Mucosa of rectum (tissue), 2 donors: ENCODE data around the gene OR9A4.

Source experiments
- H3K27ac ChIP-seq, 2 donors: one replicate each; pipeline ENCODE4 v1.7.0; 2013; ENCODE audit warnings: inconsistent platforms in 2 of 2, low read depth in 2 of 2, low read length in 2 of 2
- H3K27me3 ChIP-seq, 2 donors: one replicate each; pipeline ENCODE4 v1.7.0; 2013; ENCODE audit warnings: low read length in 2 of 2; ENCODE audit not compliant: control insufficient read depth in 2 of 2, insufficient read depth in 2 of 2
- H3K36me3 ChIP-seq, 2 donors: one replicate each; pipeline ENCODE4 v1.7.0; 2013; ENCODE audit warnings: low read length in 2 of 2; ENCODE audit not compliant: control insufficient read depth in 2 of 2, insufficient read depth in 2 of 2
- H3K4me1 ChIP-seq, 2 donors: one replicate each; pipeline ENCODE4 v1.7.0; 2013; ENCODE audit warnings: low read length in 2 of 2, mild to moderate bottlenecking in 1 of 2; ENCODE audit not compliant: control insufficient read depth in 2 of 2, insufficient read depth in 2 of 2
- H3K4me3 ChIP-seq, 2 donors: one replicate each; pipeline ENCODE4 v1.7.0; 2013; ENCODE audit warnings: low read length in 2 of 2
- H3K9ac ChIP-seq, 2 donors: one replicate each; pipeline ENCODE4 v1.7.0; 2013; ENCODE audit warnings: low read length in 2 of 2, low read depth in 1 of 2, mild to moderate bottlenecking in 1 of 2
- H3K9me3 ChIP-seq, 2 donors: one replicate each; pipeline ENCODE4 v1.7.0; 2013; ENCODE audit warnings: low read length in 2 of 2; ENCODE audit not compliant: control insufficient read depth in 2 of 2
- donor health status: healthy.
- donor health status: Normal muscosa, but diverticular disease.

The OR9A4 gene

DNA sequence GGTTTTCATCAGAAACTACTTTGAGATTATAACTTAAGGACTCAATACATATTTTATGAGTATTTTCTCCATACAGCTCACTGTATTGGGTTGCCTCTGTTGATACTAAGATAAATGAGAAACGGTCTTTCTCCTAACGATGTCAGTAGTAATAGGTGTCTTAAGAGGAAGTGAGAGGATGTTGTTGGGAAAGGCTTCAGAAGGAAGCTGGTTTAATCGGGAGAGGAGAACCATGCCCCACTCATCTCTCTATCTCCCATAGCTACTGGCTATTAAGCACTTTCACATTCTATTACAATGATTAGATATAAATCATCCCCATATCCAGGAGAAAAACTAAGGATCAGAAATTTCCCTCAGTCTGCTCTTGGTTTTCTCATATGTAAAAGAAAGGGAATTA, 28.6 kb downstream of the OR9A4 start:
- Histone ChIP-seq H3K27ac (no peak overlapping the region), H3K9me3 (peaks cover 0 to 3% of the 10 kb centered on the region in 2 donors), H3K4me3 (no peak overlapping the region), H3K9ac (no peak overlapping the region), H3K4me1 (no peaks in the 10 kb centered on the region), H3K36me3 (no peaks in the 10 kb centered on the region), H3K27me3 (no peaks in the 10 kb centered on the region)

- Histone ChIP-seq H3K4me3 (no peak overlapping the region), H3K27ac (no peak overlapping the region), H3K27me3 (no peaks in the 10 kb centered on the region), H3K36me3 (no peaks in the 10 kb centered on the region), H3K9ac (no peak overlapping the region), H3K9me3 (peaks cover 0 to 3% of the 10 kb centered on the region in 2 donors), H3K4me1 (no peaks in the 10 kb centered on the region)
Observed at GRCh38 chr7:141945356-141945755, 29.2 kb downstream of the OR9A4 start.

- no peak within 1 kb of the TSS for H3K4me3 ChIP-seq
- no peaks in the 10 kb centered on the region for H3K27me3 ChIP-seq
- no peaks in the 10 kb centered on the region for H3K36me3 ChIP-seq
- no peaks in the 10 kb centered on the region for H3K9me3 ChIP-seq
- H3K9ac ChIP-seq, result no peak within 1 kb of the TSS
- no peaks in the 10 kb centered on the region for H3K4me1 ChIP-seq
- H3K27ac ChIP-seq, result no peak within 1 kb of the TSS
Observed at GRCh38 chr7:141946796-141947195, 30.6 kb downstream of the OR9A4 start, which contains the start of gene CLEC5A. TSS of gene CLEC5A (minus strand) at chr7:141946974. CDS start at chr7:141946292, 682 bp downstream.

DNA sequence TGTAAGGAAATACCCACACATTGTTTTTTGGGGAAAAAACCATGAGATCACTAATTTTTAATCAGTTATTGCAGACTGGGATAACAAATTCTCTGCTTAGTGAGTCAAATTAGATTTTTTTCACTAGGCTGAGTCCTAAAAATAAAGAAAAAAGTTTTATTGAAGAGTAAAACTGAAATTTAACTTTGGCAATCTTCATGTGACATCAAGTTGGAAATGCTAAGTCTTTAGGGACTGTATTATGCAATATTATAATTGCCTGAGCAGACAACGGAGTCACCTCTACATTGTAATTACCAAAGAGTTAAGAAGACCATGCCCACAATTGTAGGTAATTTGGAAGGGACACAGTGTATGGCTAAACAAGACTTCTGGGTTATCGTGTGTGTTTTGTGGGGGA, 32.8 kb downstream of the OR9A4 start:
- H3K9ac ChIP-seq, result no peak overlapping the region
- H3K4me3 ChIP-seq, result no peak overlapping the region
- no peaks in the 10 kb centered on the region for H3K9me3 ChIP-seq
- H3K4me1 ChIP-seq, result no peaks in the 10 kb centered on the region
- H3K27ac ChIP-seq, result no peak overlapping the region
- no peaks in the 10 kb centered on the region for H3K27me3 ChIP-seq
- H3K36me3 ChIP-seq, result no peaks in the 10 kb centered on the region

DNA sequence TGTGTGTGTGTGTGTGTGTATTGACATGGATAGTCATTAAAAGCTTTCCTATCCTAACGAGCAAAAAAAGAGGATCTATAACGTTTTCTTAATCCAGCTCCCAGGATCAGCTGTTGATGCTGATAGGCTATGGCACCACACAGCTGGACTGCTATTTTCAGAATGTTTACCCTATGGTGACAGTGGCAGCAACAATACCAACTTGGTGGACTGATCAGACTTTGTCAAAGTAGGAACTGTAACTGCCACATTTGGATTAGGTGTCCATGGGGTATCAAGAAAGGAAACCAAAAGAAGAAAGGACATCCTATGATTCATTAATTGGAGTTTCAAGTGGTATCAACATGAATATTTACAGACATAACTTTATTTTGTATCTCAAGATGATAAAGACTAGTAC, 33.3 kb downstream of the OR9A4 start:
- Histone ChIP-seq H3K4me1 (no peaks in the 10 kb centered on the region), H3K27me3 (no peaks in the 10 kb centered on the region), H3K27ac (no peak overlapping the region), H3K9ac (no peak overlapping the region), H3K36me3 (no peaks in the 10 kb centered on the region), H3K4me3 (no peak overlapping the region), H3K9me3 (no peaks in the 10 kb centered on the region)

GRCh38 chr7:141949911-141950310, 33.7 kb downstream of the OR9A4 start:
- Histone ChIP-seq H3K4me1 (no peaks in the 10 kb centered on the region), H3K27me3 (no peaks in the 10 kb centered on the region), H3K9me3 (no peaks in the 10 kb centered on the region), H3K4me3 (no peak overlapping the region), H3K36me3 (no peaks in the 10 kb centered on the region), H3K27ac (no peak overlapping the region), H3K9ac (no peak overlapping the region)

GRCh38 chr7:141950806-141951205, 34.6 kb downstream of the OR9A4 start:
- no peaks in the 10 kb centered on the region for H3K9me3 ChIP-seq
- H3K27me3 ChIP-seq, result no peaks in the 10 kb centered on the region
- H3K9ac ChIP-seq, result no peak overlapping the region
- H3K36me3 ChIP-seq, result no peaks in the 10 kb centered on the region
- no peaks in the 10 kb centered on the region for H3K4me1 ChIP-seq
- H3K27ac ChIP-seq, result no peak overlapping the region
- no peak overlapping the region for H3K4me3 ChIP-seq

GRCh38 chr7:141952461-141952860, 36.3 kb downstream of the OR9A4 start:
- Histone ChIP-seq H3K4me3 (no peak overlapping the region), H3K9ac (no peak overlapping the region), H3K9me3 (no peaks in the 10 kb centered on the region), H3K27me3 (no peaks in the 10 kb centered on the region), H3K36me3 (no peaks in the 10 kb centered on the region), H3K4me1 (no peaks in the 10 kb centered on the region), H3K27ac (no peak overlapping the region)

- Histone ChIP-seq H3K4me3 (no peak overlapping the region), H3K9me3 (no peaks in the 10 kb centered on the region), H3K9ac (no peak overlapping the region), H3K27me3 (no peaks in the 10 kb centered on the region), H3K4me1 (no peaks in the 10 kb centered on the region), H3K36me3 (no peaks in the 10 kb centered on the region), H3K27ac (no peak overlapping the region)
Observed at GRCh38 chr7:141954334-141954733, 38.1 kb downstream of the OR9A4 start.

DNA sequence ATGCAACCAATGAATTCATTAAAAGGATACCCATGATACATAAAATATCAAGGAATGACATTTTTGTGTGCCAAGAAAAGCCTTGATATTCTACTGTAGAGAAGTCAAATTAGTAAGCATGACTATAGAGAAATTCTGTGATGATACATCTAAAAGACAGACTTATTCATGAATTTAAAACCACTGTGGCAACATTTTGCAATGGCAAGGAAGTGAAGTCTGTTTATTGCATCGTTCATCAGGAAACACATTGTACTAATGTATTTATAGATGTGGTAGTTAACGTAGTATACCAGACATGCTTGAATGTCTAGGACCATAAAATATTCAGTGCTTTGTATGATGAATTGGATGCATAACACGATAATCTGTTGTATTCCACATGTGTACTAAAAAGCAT, 39.9 kb downstream of the OR9A4 start:
- Histone ChIP-seq H3K9me3 (no peaks in the 10 kb centered on the region), H3K4me3 (no peak overlapping the region), H3K27ac (no peak overlapping the region), H3K36me3 (no peaks in the 10 kb centered on the region), H3K9ac (no peak overlapping the region), H3K4me1 (no peaks in the 10 kb centered on the region), H3K27me3 (no peaks in the 10 kb centered on the region)
